ENCODE results near the gene FBXO4.
A peak's percentile ranks its signal among the peaks of the same experiment; 100 is the strongest.

FBXO4 gene

GRCh38 chr5:41903892-41904799 lies 20.9 kb upstream of the FBXO4 start, which contains the start of gene RIMOC1:
Gene RIMOC1 (plus strand): TSS chr5:41904344. CDS start chr5:41904368, 24 bp downstream.
- TF ChIP-seq TAF1 (IDR thresholded peaks at IDR 0.05; ENCODE audit: borderline replicate concordance, insufficient read depth, low read length) = peak; percentile 96
- TF ChIP-seq REST (IDR thresholded peaks at IDR 0.05; ENCODE audit: insufficient read depth in 1 of 2, low read depth in 2 of 2, low read length in 2 of 2) = no peak
- TF ChIP-seq SIN3A (IDR thresholded peaks at IDR 0.05; ENCODE audit: borderline replicate concordance, insufficient read depth, low read length) = peak; percentile 93; the same call in 1 of the 2 replicates
- peak; percentile 81 for TF ChIP-seq POLR2AphosphoS5 (IDR thresholded peaks at IDR 0.05; ENCODE audit: low read depth, low read length)
- peak; percentile 79 for TF ChIP-seq FOXP2 (optimal IDR thresholded peaks at IDR 0.05; ENCODE audit: borderline replicate concordance, extremely low read depth, extremely low read length, insufficient read depth)

- TF ChIP-seq SIN3A (IDR thresholded peaks at IDR 0.05; ENCODE audit: borderline replicate concordance, insufficient read depth, low read length) (no peak), REST (IDR thresholded peaks at IDR 0.05; ENCODE audit: insufficient read depth in 1 of 2, low read depth in 2 of 2, low read length in 2 of 2) (no peak), POLR2AphosphoS5 (IDR thresholded peaks at IDR 0.05; ENCODE audit: low read depth, low read length) (no peak)
Observed at GRCh38 chr5:41906151-41906550, 18.9 kb upstream of the FBXO4 start.

- no peak for TF ChIP-seq REST (IDR thresholded peaks at IDR 0.05; ENCODE audit: insufficient read depth in 1 of 2, low read depth in 2 of 2, low read length in 2 of 2)
- TF ChIP-seq FOXP2 (optimal IDR thresholded peaks at IDR 0.05; ENCODE audit: borderline replicate concordance, extremely low read depth, extremely low read length, insufficient read depth) = no peak
Observed at GRCh38 chr5:41908374-41909079, 16.6 kb upstream of the FBXO4 start.

GRCh38 chr5:41918105-41918504 lies 7.0 kb upstream of the FBXO4 start:
- no peak for TF ChIP-seq REST (IDR thresholded peaks at IDR 0.05; ENCODE audit: insufficient read depth in 1 of 2, low read depth in 2 of 2, low read length in 2 of 2)
